HG03097 (cell line): ENCODE measurements around the gene CD53.
"Not testable (repeated sequence)": the region's sequence is repeated elsewhere in the genome, so short reads cannot be mapped to it uniquely, and the experiment has no call there.

Source experiments
- ATAC-seq: cut with Tn5 transposase; IDR thresholded peaks from one replicate; pipeline ENCODE4 v1.9.1; 2021; ENCODE audit not compliant: unreplicated experiment, low FRiP score

Gene CD53

GRCh38 chr1:110872745-110873720 is at the start of gene CD53:
Gene CD53, plus strand, starts transcription at chr1:110873148. Its CDS starts 18,261 bp downstream, at chr1:110891409.
- peak; percentile 40 for ATAC-seq

- ATAC-seq, result no peak
Observed at GRCh38 chr1:110824192-110824591, 48.8 kb upstream of the CD53 start.

GRCh38 chr1:110829955-110830553 is 42.9 kb upstream of the CD53 start:
- ATAC-seq, result no peak

- not testable (repeated sequence) for ATAC-seq
Observed at GRCh38 chr1:110833779-110834178, 39.2 kb upstream of the CD53 start.

- ATAC-seq, result no peak
Observed at GRCh38 chr1:110846861-110847260, 26.1 kb upstream of the CD53 start.

- ATAC-seq, result no peak
Observed at GRCh38 chr1:110850145-110850544, 22.8 kb upstream of the CD53 start.

GRCh38 chr1:110850627-110851026 is 22.3 kb upstream of the CD53 start:
- no peak for ATAC-seq

- ATAC-seq, result no peak
Observed at GRCh38 chr1:110853135-110853534, 19.8 kb upstream of the CD53 start.

GRCh38 chr1:110856410-110856809 is 16.5 kb upstream of the CD53 start:
- no peak for ATAC-seq

- no peak for ATAC-seq
Observed at GRCh38 chr1:110857964-110858948, 14.7 kb upstream of the CD53 start.

GRCh38 chr1:110859062-110859461 is 13.9 kb upstream of the CD53 start:
- ATAC-seq, result no peak

- no peak for ATAC-seq
Observed at GRCh38 chr1:110860174-110860573, 12.8 kb upstream of the CD53 start.

- not testable (repeated sequence) for ATAC-seq
Observed at GRCh38 chr1:110860620-110861019, 12.3 kb upstream of the CD53 start.

- not testable (repeated sequence) for ATAC-seq
Observed at GRCh38 chr1:110861942-110862341, 11.0 kb upstream of the CD53 start.

- ATAC-seq, result no peak
Observed at GRCh38 chr1:110864287-110864686, 8.7 kb upstream of the CD53 start.

GRCh38 chr1:110870721-110871388 is 2.1 kb upstream of the CD53 start:
- ATAC-seq, result no peak

GRCh38 chr1:110872366-110872744 is 593 bp upstream of the CD53 start:
- no peak for ATAC-seq

GRCh38 chr1:110873856-110874255 is 908 bp downstream of the CD53 start:
- ATAC-seq, result no peak

GRCh38 chr1:110874324-110875215 is 1.6 kb downstream of the CD53 start:
- ATAC-seq, result no peak
